MM.1S (cell line): ENCODE measurements around the gene CARD11.

Experiments
- DNase-seq: peaks from one replicate; pipeline ENCODE4 v3.0.0-alpha.2; 2015
- H2AFZ ChIP-seq: fragments of 300-600 bp; sonication (generic); 2 replicates; pipeline ENCODE4 v1.6.0; 2016; ENCODE audit warnings: antibody characterized with exemption, low read length
- H3F3A ChIP-seq: fragments of 300-600 bp; sonication (generic); 2 replicates; pipeline ENCODE4 v1.6.1; 2016; ENCODE audit warnings: mild to moderate bottlenecking, antibody characterized with exemption, low read length, moderate library complexity, mixed read lengths; ENCODE audit not compliant: insufficient read depth
- H3K27ac ChIP-seq: fragments of 300-600 bp; sonication (generic); 2 replicates; pipeline ENCODE4 v1.5.1; 2016; ENCODE audit warnings: mild to moderate bottlenecking, low read length
- H3K27me3 ChIP-seq: fragments of 300-600 bp; sonication (generic); replicated peaks from 2 replicates; pipeline ENCODE4 v1.6.0; 2016; ENCODE audit warnings: low read length; ENCODE audit not compliant: insufficient read depth
- H3K36me3 ChIP-seq: fragments of 300-600 bp; sonication (generic); replicated peaks from 2 replicates; pipeline ENCODE4 v1.6.1; 2016; ENCODE audit warnings: mild to moderate bottlenecking, low read length, mixed read lengths; ENCODE audit not compliant: insufficient read depth
- H3K4me1 ChIP-seq: fragments of 300-600 bp; sonication (generic); 2 replicates; pipeline ENCODE4 v1.6.1; 2016; ENCODE audit warnings: low read length, mixed read lengths
- H3K4me2 ChIP-seq: fragments of 300-600 bp; sonication (generic); 2 replicates; pipeline ENCODE4 v1.6.0; 2016; ENCODE audit warnings: low read depth, low read length
- H3K4me3 ChIP-seq: fragments of 300-600 bp; sonication (generic); 2 replicates; pipeline ENCODE4 v1.5.1; 2016; ENCODE audit warnings: low read length, mixed read lengths
- H3K79me2 ChIP-seq: fragments of 300-600 bp; sonication (generic); 2 replicates; pipeline ENCODE4 v1.6.1; 2016; ENCODE audit warnings: mixed run types, low read length, mixed read lengths
- H3K9ac ChIP-seq: fragments of 300-600 bp; sonication (generic); 2 replicates; pipeline ENCODE4 v1.6.1; 2016; ENCODE audit warnings: low read length, mixed read lengths
- H3K9me2 ChIP-seq: fragments of 300-600 bp; sonication (generic); replicated peaks from 2 replicates; pipeline ENCODE4 v1.6.1; 2016; ENCODE audit warnings: mild to moderate bottlenecking, low read length, mixed read lengths; ENCODE audit not compliant: insufficient read depth
- H3K9me3 ChIP-seq: fragments of 300-600 bp; sonication (generic); replicated peaks from 2 replicates; pipeline ENCODE4 v1.6.1; 2016; ENCODE audit warnings: mild to moderate bottlenecking, low read length, mixed read lengths; ENCODE audit not compliant: insufficient read depth
- H4K20me1 ChIP-seq: fragments of 300-600 bp; sonication (generic); 2 replicates; pipeline ENCODE4 v1.6.1; 2016; ENCODE audit warnings: mild to moderate bottlenecking, low read length, moderate library complexity, mixed read lengths; ENCODE audit not compliant: insufficient read depth
- EZH2 ChIP-seq: fragments of 300-600 bp; sonication (generic); optimal IDR thresholded peaks from 2 replicates; pipeline ENCODE3; 2017; ENCODE audit warnings: low read depth, mild to moderate bottlenecking, antibody characterized with exemption, low read length, mixed read lengths
- EZH2phosphoT487 ChIP-seq: fragments of 300-600 bp; sonication (generic); IDR thresholded peaks from 2 replicates; pipeline ENCODE4 v1.6.1; 2018; ENCODE audit warnings: antibody characterized with exemption, low read length
- TF ChIP-seq, protein P1 (sequence below): fragments of 300-600 bp; sonication (generic); IDR thresholded peaks from 2 replicates; pipeline ENCODE4 v1.5.1; 2016; ENCODE audit warnings: antibody characterized with exemption, low read length, mixed read lengths

The CARD11 gene

DNA sequence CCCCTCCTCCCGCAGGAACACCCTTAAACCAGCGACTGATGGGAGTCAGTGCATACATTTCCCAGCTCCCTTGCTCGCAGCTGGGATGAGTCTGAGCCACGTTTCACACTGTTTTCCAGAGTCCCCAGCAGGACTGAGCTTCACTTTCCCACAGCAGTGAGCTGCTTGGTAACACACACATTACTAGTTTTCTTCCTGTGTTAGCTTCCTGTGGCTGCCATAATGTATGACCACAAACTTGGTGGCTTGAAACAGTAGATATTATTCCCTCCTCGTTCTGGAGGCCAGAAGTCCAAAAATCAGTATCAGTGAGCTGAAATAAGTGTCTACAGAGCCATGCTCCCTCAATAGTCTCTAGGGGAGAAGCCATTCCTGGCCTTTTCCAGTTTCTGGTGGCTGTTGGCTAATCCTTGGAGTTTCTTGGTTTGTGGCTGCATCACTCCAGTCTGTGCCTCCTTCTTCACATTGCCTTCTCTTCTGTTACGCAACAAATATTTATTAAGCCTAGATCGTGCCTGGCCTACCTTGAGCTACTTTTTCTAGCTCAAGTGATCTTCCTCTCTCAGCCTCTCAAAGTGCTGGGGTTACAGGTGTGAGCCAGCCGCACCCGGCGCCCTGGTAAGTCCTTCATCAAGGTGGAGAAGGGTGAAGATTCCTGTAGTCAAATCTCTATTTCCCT lies 26.2 kb upstream of the CARD11 start:
- Histone ChIP-seq H3K4me2 (no peak overlapping the region), H2AFZ (no peak overlapping the region), H3K4me1 (no peaks in the 10 kb centered on the region)

DNA sequence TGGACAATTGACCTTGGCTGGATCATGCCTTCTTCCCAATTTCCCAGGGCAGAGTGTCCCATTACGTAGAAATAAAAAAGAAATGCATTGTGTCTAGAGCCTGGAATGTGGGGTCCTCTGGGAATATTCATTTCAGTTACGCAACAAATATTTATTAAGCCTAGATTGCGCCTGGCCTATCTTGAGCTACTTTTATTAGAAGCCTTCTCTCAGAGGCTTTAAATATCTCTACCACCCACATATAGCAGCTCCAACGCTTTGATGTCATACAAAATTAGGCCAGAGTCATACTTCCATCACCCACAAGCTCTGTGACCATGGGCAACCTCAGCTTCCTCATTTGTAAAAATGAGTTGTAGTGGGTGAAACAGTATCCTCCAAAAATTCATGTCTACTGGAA lies 24.9 kb upstream of the CARD11 start:
- H3K9me2 ChIP-seq = no peaks in the 10 kb centered on the region
- H3K36me3 ChIP-seq = no peaks in the 10 kb centered on the region
- no peaks in the 10 kb centered on the region for H3F3A ChIP-seq
- H3K27me3 ChIP-seq = no peaks in the 10 kb centered on the region
- H3K4me1 ChIP-seq = no peaks in the 10 kb centered on the region
- no peaks in the 10 kb centered on the region for H3K9me3 ChIP-seq
- H3K79me2 ChIP-seq = no peaks in the 10 kb centered on the region
- no peak overlapping the region for H3K4me3 ChIP-seq
- no peak overlapping the region for H3K27ac ChIP-seq
- no peak overlapping the region for H3K9ac ChIP-seq
- TF ChIP-seq EZH2 = no peak
- TF ChIP-seq, protein P1, sequence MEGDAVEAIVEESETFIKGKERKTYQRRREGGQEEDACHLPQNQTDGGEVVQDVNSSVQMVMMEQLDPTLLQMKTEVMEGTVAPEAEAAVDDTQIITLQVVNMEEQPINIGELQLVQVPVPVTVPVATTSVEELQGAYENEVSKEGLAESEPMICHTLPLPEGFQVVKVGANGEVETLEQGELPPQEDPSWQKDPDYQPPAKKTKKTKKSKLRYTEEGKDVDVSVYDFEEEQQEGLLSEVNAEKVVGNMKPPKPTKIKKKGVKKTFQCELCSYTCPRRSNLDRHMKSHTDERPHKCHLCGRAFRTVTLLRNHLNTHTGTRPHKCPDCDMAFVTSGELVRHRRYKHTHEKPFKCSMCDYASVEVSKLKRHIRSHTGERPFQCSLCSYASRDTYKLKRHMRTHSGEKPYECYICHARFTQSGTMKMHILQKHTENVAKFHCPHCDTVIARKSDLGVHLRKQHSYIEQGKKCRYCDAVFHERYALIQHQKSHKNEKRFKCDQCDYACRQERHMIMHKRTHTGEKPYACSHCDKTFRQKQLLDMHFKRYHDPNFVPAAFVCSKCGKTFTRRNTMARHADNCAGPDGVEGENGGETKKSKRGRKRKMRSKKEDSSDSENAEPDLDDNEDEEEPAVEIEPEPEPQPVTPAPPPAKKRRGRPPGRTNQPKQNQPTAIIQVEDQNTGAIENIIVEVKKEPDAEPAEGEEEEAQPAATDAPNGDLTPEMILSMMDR = no peak
- TF ChIP-seq EZH2phosphoT487 = no peak
- H2AFZ ChIP-seq = no peak overlapping the region
- no peak overlapping the region for H3K4me2 ChIP-seq
- no peaks in the 10 kb centered on the region for H4K20me1 ChIP-seq
- DNase-seq = no peak

More for the DNA sequence above, 26.2 kb upstream of the CARD11 start:
- H3K9me3 ChIP-seq = no peaks in the 10 kb centered on the region
- H3K27me3 ChIP-seq = no peaks in the 10 kb centered on the region
- H3K9ac ChIP-seq = no peak overlapping the region
- H3K36me3 ChIP-seq = no peaks in the 10 kb centered on the region
- H3K4me3 ChIP-seq = no peak overlapping the region
- no peaks in the 10 kb centered on the region for H3F3A ChIP-seq
- no peak overlapping the region for H3K27ac ChIP-seq
- no peak for DNase-seq
- no peaks in the 10 kb centered on the region for H3K79me2 ChIP-seq
- TF ChIP-seq EZH2 (no peak), EZH2phosphoT487 (no peak)
- TF ChIP-seq, protein P1 = no peak
- no peaks in the 10 kb centered on the region for H3K9me2 ChIP-seq
- H4K20me1 ChIP-seq = no peaks in the 10 kb centered on the region

DNA sequence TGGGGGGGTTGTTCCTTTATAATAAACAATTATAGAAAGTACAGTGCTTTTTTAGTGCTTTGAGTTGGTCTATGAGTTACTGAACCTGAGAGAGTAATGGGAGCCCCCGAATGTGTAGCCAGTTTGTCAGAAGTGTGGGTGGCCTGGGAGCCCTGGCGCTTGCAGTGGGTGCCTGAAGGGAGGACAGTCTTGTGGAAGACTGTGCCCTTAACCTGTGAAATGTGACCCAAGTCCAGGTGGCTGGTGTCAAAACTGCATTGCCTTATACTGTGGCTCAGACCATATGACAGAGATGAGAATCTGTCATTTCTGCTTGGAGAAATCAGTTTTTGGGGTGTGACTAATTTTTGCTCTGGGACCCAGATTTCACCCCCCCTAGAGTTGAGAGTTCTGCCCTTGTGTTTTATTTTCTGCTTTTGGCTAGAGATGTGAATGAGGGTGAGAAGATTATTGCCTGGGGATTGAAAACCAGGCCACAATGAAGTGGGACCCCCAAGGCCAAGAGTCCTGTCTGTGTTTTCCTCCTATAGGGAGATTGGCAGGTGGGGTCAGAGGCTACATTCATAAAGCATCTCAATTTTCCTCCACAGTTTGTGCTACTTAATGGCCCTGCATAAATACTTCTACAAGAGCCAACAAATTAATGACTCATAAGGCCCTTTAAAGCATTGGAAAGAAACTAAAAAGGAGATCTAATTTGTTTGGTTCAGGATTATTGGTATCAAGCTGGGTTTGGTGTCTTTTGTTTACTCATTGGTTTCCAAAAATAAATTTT lies 24.1 kb upstream of the CARD11 start:
- Histone ChIP-seq H3K9me3 (no peaks in the 10 kb centered on the region), H4K20me1 (no peaks in the 10 kb centered on the region), H3K4me3 (no peak overlapping the region), H3K4me1 (peaks cover 1% of the 10 kb centered on the region; the same call in 1 of the 2 replicates), H3K4me2 (no peak overlapping the region), H3K36me3 (no peaks in the 10 kb centered on the region), H3F3A (no peaks in the 10 kb centered on the region), H3K9ac (no peak overlapping the region), H2AFZ (no peak overlapping the region), H3K27ac (no peak overlapping the region), H3K79me2 (no peaks in the 10 kb centered on the region), H3K27me3 (no peaks in the 10 kb centered on the region), H3K9me2 (no peaks in the 10 kb centered on the region)
- DNase-seq = no peak
- no peak for TF ChIP-seq EZH2
- TF ChIP-seq, protein P1 = no peak
- no peak for TF ChIP-seq EZH2phosphoT487
